ENCODE results near the gene CCDC68.

The CCDC68 gene

DNA sequence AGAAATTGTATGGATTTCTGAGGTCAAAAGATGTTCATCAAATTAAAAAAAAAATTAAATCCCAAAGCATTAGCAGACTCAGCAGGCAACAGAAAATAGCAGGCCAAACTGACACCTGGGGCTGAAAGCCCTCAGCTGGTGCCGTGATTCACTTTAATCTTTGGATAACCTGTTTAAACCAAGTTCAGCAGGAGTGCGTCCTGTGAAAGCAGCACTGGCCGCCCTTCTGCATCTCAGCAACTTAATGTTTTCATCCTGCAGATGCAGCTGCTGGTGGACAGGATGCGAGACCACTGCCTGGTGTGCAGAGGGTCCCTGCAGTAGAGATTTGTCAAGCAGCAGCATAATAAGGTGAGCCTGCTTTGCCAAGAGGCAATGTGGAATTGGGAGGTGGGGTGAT lies 41.2 kb downstream of the CCDC68 start:
- DNase-seq (ENCODE audit: low read depth in 3 of 3), result no peak

DNA sequence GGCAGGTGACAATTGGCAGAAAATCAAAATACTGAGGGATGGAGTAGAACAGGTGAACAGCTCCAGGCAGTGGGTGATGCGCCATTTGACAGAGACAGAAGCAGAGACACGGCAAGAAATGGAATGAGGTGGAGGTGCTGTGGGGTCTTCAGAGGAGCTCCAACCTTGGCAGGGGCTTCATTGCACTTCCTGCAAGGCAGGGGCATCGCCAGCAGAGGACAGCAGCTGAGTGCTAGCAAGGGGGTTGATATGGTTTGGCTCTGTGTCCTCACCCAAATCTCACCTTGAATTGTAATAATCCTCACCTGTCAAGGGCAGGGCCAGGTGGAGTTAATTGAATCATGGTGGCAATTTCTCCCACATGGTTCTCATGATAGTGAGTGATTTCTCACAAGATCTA lies 42.8 kb downstream of the CCDC68 start:
- no peak for DNase-seq (ENCODE audit: low read depth in 3 of 3)

GRCh38 chr18:54914816-54915215 lies 44.4 kb downstream of the CCDC68 start:
- DNase-seq (ENCODE audit: low read depth in 3 of 3), result no peak

DNA sequence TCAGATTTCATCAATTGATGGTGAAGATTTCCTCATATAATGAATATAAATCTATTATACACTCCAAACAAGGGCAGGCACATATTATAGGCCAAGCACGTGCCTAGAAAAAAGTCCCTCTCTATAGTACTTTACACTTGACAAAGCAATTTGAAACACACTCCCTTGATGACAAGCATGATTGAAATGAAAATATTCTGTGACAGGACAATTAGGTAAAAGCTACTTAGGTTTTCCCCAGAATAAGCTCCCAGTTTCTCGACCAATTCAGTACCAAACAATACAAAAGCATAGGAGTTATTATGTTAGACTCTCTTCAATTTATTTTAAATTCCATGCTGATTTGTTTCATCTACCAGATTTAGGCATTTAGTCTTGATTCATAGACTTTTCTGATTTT lies 47.7 kb downstream of the CCDC68 start:
- no peak for DNase-seq (ENCODE audit: low read depth in 3 of 3)

DNA sequence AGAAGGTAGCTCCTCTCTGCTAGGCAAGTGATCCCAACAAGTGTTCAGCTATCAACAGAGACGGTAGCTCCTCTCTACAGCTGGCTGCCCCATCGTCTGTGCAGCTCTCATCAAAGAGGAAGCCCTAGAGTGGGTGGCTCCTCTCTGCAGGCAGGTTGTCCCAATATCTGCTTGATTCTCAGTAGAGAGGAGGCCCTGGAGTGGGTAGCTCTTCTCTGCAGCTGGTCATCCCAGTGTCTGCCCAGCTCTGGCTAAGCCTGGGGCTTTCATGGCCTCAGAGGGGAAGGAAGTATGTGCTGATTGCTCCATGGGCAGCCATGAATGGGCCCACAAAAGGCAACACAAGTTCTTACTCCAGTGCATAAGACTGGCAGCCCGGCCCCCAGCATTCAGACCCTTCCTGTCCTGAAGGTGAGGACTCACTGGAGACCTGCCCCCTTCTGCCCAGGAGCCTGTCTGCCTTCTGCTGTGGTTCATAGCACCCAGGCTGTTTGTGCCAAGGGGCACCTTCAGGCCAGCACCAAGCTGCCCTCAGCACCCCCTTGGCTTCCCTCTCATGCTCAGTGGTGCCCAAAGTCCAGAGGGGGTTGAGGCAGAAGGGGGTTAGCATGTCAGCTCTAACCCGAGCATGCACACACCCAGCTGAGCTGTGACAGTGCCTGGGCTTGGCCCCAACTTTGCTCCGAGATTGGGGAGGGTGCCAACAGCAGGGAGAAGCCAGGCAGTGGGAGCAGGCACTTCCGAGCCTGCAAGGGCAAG lies 48.9 kb downstream of the CCDC68 start:
- DNase-seq (ENCODE audit: low read depth in 3 of 3), result no peak

- no peak for DNase-seq (ENCODE audit: low read depth in 3 of 3)
These were observed 49.7 kb downstream of the CCDC68 start for GRCh38 chr18:54909538-54909937.

GRCh38 chr18:54906331-54907185 lies 52.7 kb downstream of the CCDC68 start:
- no peak for DNase-seq (ENCODE audit: low read depth in 3 of 3)

DNA sequence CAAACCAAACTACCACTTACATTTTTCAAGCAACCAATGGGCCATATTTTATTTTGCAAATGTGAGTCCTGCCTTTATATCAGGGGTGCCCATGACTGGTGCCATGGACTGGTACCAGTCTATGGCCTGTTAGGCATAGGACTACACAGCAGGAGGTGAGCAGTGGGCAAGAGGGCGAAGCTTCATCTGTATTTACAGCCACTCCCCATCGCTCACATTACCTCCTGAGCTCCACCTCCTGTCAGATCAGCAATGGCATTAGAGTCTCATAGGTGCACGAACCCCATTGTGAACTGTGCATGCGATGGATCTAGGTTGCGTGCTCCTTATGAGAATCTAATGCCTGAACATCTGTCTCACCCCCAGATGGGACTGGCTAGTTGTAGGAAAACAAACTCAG lies 53.6 kb downstream of the CCDC68 start:
- no peak for DNase-seq (ENCODE audit: low read depth in 3 of 3)

DNA sequence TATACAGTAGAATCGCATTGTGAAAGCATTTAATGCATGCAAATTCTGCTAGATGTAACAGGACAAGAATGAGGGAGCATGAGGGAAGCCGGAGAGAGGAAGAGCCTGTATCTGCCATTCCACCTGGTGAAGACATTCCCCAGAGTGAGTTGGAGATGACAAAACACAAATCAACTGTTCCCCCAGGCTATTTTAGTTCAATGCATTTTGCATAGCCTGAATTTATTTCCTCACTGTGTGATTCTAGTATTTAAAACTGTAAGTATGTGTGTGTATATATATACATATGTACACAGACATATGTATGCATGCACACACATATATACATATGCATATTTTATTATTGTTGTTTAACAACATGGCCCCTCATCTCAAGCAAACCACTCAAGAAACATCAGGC lies 54.7 kb downstream of the CCDC68 start:
- DNase-seq (ENCODE audit: low read depth in 3 of 3), result no peak

DNA sequence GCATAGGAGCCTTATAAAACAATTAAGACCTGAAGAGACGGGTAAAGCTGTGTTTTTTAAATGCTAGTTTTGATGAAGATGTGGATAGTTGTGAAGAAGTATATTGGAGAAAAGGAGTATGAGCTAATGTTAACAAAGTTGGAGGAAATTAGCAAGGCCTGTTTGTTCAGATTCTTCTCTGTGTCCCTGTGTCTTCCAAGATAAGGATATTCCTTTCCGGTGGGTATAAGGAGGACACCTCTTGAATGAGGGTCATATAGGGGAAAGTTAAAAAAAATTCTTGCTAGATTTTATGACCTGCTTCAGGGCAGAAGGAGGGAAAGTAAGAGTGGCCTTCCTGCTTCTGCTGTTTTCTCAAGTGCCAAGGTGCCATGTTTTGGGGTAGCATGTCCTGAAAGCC lies 59.0 kb downstream of the CCDC68 start:
- no peak for DNase-seq (ENCODE audit: low read depth in 3 of 3)

- DNase-seq (ENCODE audit: low read depth in 3 of 3), result no peak
These were observed 59.8 kb downstream of the CCDC68 start for GRCh38 chr18:54899500-54899899.

- DNase-seq (ENCODE audit: low read depth in 3 of 3), result no peak
These were observed 70.3 kb downstream of the CCDC68 start for GRCh38 chr18:54888933-54889332.

GRCh38 chr18:54888378-54888777 lies 70.9 kb downstream of the CCDC68 start:
- no peak for DNase-seq (ENCODE audit: low read depth in 3 of 3)

GRCh38 chr18:54883816-54884604 lies 75.3 kb downstream of the CCDC68 start:
- DNase-seq (ENCODE audit: low read depth in 3 of 3), result no peak

DNA sequence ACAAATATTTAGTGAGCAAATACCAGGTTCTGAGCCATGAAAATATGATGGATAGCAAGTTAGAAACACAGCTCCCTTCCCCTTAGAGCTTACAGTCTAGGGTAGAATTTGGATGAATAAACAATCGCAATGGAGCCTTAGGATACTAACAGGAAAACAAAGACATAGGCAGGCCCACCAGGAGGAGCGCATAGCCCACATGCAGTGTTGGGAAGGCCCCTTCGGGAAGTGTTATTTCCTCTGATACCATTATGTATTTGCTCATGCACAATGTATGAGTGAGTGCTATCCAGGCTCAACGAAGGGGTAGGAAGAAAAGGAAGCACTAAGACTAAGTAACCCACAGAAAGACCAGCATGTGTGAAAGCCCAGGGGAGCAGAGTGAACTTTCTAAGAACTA lies 76.9 kb downstream of the CCDC68 start:
- no peak for DNase-seq (ENCODE audit: low read depth in 3 of 3)

GRCh38 chr18:54881229-54881768 lies 78.0 kb downstream of the CCDC68 start:
- DNase-seq (ENCODE audit: low read depth in 3 of 3), result no peak

DNA sequence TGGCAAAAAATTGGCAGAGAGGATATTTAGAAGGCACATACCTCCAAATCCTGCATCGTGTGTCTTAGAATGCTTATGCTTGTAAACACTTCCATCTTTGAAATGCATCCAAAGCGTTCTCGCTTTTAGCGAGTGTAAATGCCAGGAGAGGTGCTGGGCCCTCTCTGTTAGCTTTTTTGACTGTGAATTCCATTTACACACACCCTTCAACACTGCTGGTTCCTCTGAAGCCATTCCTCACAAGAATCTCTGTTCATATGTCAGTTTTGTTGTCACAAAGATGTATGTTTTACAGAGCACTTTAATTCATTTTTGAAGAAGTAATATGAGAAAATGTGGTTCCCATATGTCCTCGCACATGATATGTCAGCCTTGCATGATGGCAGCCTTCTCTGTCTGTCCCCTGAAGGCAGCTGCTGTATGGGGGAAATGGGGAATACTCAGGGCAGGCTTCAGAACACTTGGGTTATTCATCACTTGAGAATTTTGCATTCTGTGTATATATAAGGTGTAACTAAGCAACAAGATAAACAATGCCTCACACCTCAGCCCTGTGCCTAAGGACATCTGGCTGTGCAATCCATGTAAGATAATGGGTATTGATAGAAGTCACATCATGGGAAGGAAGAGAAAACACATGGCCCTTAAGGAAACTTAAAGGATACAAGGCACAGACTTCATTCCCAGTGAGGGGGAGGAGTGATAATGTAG lies 78.7 kb downstream of the CCDC68 start:
- no peak for DNase-seq (ENCODE audit: low read depth in 3 of 3)

DNA sequence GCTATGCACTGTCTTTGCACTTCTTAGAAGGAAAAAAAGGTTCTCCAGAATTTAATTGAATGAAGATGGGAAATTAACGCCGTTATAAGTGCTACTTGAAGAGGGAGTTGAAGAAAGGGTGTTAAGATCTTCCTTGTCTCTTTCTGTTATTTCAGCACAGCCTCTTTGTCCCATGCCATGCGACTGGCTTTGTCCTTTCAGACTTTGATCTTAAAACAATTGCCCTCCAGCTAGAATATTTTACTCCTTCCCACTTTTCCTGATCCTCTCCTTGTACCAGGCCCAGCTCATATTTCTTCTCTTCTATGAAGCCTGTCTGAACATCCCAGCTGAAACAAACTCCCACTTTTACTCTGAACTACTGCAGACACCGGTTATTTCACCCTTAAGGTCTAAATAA lies 79.6 kb downstream of the CCDC68 start:
- no peak for DNase-seq (ENCODE audit: low read depth in 3 of 3)

- no peak for DNase-seq (ENCODE audit: low read depth in 3 of 3)
These were observed 80.5 kb downstream of the CCDC68 start for GRCh38 chr18:54878659-54879358.

DNA sequence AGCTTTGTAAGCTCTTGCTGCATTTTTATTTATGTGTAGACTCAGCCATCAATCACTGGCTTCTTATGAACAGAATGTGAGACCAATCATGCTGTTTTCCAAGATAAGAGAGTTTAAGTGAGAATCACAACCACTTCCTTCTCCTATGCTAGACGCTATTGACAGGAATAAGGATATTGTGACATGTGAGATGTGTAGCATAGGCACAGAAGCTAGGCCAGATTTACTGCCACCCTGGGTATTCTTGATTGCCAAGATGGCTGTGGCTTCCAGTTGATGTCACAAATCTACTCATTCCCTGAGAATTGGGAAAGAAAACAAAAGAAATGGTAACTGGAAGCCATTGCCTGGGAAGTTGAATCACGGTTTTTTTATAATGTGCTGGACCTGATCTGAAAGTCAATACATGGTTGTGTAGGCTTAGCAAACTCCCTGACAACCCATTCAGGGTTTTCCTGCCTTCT lies 81.1 kb downstream of the CCDC68 start:
- DNase-seq (ENCODE audit: low read depth in 3 of 3), result no peak

GRCh38 chr18:54877076-54877475 lies 82.2 kb downstream of the CCDC68 start:
- no peak for DNase-seq (ENCODE audit: low read depth in 3 of 3)
